Activated CD8-positive, alpha-beta T cell treated with anti-CD3 and anti-CD28 coated beads for 36 hours (primary cell): Measurements from ENCODE around the gene COX19. TPM values are rescaled to one million over a fixed set of nuclear protein-coding genes. Genes with fewer than 3 reads are reported as not detected.

Experiments used
- ATAC-seq: fragments of 200-7000 bp; cut with Tn5 transposase; one replicate; pipeline ENCODE4 v1.10.0; 2021; ENCODE audit warnings: mild to moderate bottlenecking, moderate library complexity
- CTCF ChIA-PET: fragments of 350-600 bp; sonication (Branson Sonifier 250); formaldehyde crosslinking; loops from one replicate; lab custom pipeline; 2021; ENCODE audit warnings: antibody characterized with exemption; lab: Charles Lee
- POLR2A ChIA-PET: fragments of 350-600 bp; sonication (Branson Sonifier 250); formaldehyde crosslinking; loops from one replicate; lab custom pipeline; 2021; ENCODE audit warnings: antibody characterized with exemption; lab: Charles Lee
- DNase-seq: peaks from one replicate; pipeline ENCODE4 v3.0.0-alpha.2; 2020
- H3K27ac Mint-ChIP-seq: one replicate; pipeline ENCODE4 v1.8.0; 2021; ENCODE audit warnings: mild to moderate bottlenecking, mixed read lengths
- H3K27me3 Mint-ChIP-seq: one replicate; pipeline ENCODE4 v1.8.0; 2021; ENCODE audit warnings: mixed read lengths
- H3K36me3 Mint-ChIP-seq: one replicate; pipeline ENCODE4 v1.8.0; 2021; ENCODE audit warnings: low read depth, mixed read lengths
- H3K4me1 Mint-ChIP-seq: one replicate; pipeline ENCODE4 v1.8.0; 2021; ENCODE audit warnings: low read depth, mixed read lengths
- H3K4me3 Mint-ChIP-seq: one replicate; pipeline ENCODE4 v1.8.0; 2021; ENCODE audit warnings: mild to moderate bottlenecking, moderate library complexity, mixed read lengths
- H3K9me3 Mint-ChIP-seq: one replicate; pipeline ENCODE4 v1.8.0; 2021; ENCODE audit warnings: mixed read lengths
- CTCF ChIP-seq: fragments of 200-600 bp; IDR thresholded peaks from one replicate; pipeline ENCODE4 v1.8.0; 2022; ENCODE audit warnings: antibody characterized with exemption, mild to moderate bottlenecking
- intact Hi-C: fragments of 100-400 bp; cut with micrococcal nuclease; formaldehyde crosslinking; loops from one replicate; pipeline ENCODE4 v1.10.0; 2022
- total RNA-seq, 2 experiments: library from RNA; stranded (reverse); gene quantifications; one replicate each; pipeline ENCODE4 v1.2.3, GENCODE V29; 2021

The COX19 gene
- total RNA-seq, 2 experiments from 2014 or later = 15.5 to 18.0 TPM

GRCh38 chr7:984361-985126 is 9.2 kb upstream of the COX19 start:
- DNase-seq (no peak), ATAC-seq (no peak)
- ChIA-PET CTCF (interaction anchor here (0.7 to 1.4 kb wide), 3 partner anchors 9 to 191 kb away, joined by 3 read pairs; no protein-coding TSS in a partner anchor), POLR2A (interaction anchor here (0.6 to 2.9 kb wide), 2 partner anchors 9 to 101 kb away, joined by 3 to 10 read pairs; partner anchors contain the start of gene COX19)
- Mint-ChIP-seq H3K9me3 (no peaks in the 10 kb centered on the region), H3K27me3 (peaks cover 4% of the 10 kb centered on the region), H3K27ac (no peak overlapping the region), H3K4me3 (no peak overlapping the region), H3K4me1 (peaks cover 3% of the 10 kb centered on the region), H3K36me3 (no peaks in the 10 kb centered on the region)
- TF ChIP-seq CTCF = no peak
- intact Hi-C loops = no loop called here

- TF ChIP-seq CTCF = no peak
- no peaks in the 10 kb centered on the region for H3K36me3 Mint-ChIP-seq
- no peaks in the 10 kb centered on the region for H3K9me3 Mint-ChIP-seq
- intact Hi-C loops = no loop called here
- ATAC-seq = no peak
- no peak overlapping the region for H3K27ac Mint-ChIP-seq
- H3K4me1 Mint-ChIP-seq = peaks cover 3% of the 10 kb centered on the region
- DNase-seq = no peak
- POLR2A ChIA-PET = interaction anchor here (2.9 kb wide), 1 partner anchor 8 kb away, joined by 10 read pairs; the partner anchor contains the start of gene COX19
- H3K27me3 Mint-ChIP-seq = peaks cover 4% of the 10 kb centered on the region
- no peak overlapping the region for H3K4me3 Mint-ChIP-seq
- CTCF ChIA-PET = no interaction called here
Observed at GRCh38 chr7:983616-984071, 8.3 kb upstream of the COX19 start.

GRCh38 chr7:983004-983615 is 7.8 kb upstream of the COX19 start, which contains the start of gene CYP2W1:
CYP2W1 (plus strand) TSS chr7:983181; CDS start chr7:983212, 31 bp downstream.
- peaks cover 3% of the 10 kb centered on the region for H3K4me1 Mint-ChIP-seq
- no peak within 1 kb of the TSS for H3K4me3 Mint-ChIP-seq
- CTCF ChIA-PET = interaction anchor here (0.6 to 1.1 kb wide), 2 partner anchors 193 to 194 kb away, joined by 3 read pairs; no protein-coding TSS in a partner anchor
- TF ChIP-seq CTCF = no peak
- intact Hi-C loops = no loop called here
- ATAC-seq (no peak), DNase-seq (no peak)
- no peaks in the 10 kb centered on the region for H3K36me3 Mint-ChIP-seq
- peaks cover 4% of the 10 kb centered on the region for H3K27me3 Mint-ChIP-seq
- POLR2A ChIA-PET = no interaction called here
- H3K9me3 Mint-ChIP-seq = no peaks in the 10 kb centered on the region
- H3K27ac Mint-ChIP-seq = no peak within 1 kb of the TSS

- no peak overlapping the region for H3K27ac Mint-ChIP-seq
- H3K4me1 Mint-ChIP-seq = peaks cover 3% of the 10 kb centered on the region
- H3K36me3 Mint-ChIP-seq = no peaks in the 10 kb centered on the region
- intact Hi-C loops = no loop called here
- peaks cover 4% of the 10 kb centered on the region for H3K27me3 Mint-ChIP-seq
- no peak overlapping the region for H3K4me3 Mint-ChIP-seq
- TF ChIP-seq CTCF = no peak
- POLR2A ChIA-PET = no interaction called here
- H3K9me3 Mint-ChIP-seq = no peaks in the 10 kb centered on the region
- CTCF ChIA-PET = interaction anchor here (0.6 to 1.2 kb wide), 3 partner anchors 10 to 194 kb away, joined by 3 to 4 read pairs (median 3); no protein-coding TSS in a partner anchor
- ATAC-seq (no peak), DNase-seq (no peak)
Observed at GRCh38 chr7:982511-983003, 7.2 kb upstream of the COX19 start.
